Measurements from ENCODE around the gene CNTN4. TPM values are rescaled to one million over a fixed set of nuclear protein-coding genes. Genes with fewer than 3 reads are reported as not detected.
A peak's percentile ranks its signal among the peaks of the same experiment; 100 is the strongest.

Gene CNTN4
- total RNA-seq (2021) (not detected in 3 replicates), Bru-seq, nascent RNA (percentile 1 among the genes with signal in this experiment)
- long read RNA-seq, experiment 1 = 0 reads
- long read RNA-seq, experiment 2 = 0 reads
- long read RNA-seq, experiment 3 = 0 reads

DNA sequence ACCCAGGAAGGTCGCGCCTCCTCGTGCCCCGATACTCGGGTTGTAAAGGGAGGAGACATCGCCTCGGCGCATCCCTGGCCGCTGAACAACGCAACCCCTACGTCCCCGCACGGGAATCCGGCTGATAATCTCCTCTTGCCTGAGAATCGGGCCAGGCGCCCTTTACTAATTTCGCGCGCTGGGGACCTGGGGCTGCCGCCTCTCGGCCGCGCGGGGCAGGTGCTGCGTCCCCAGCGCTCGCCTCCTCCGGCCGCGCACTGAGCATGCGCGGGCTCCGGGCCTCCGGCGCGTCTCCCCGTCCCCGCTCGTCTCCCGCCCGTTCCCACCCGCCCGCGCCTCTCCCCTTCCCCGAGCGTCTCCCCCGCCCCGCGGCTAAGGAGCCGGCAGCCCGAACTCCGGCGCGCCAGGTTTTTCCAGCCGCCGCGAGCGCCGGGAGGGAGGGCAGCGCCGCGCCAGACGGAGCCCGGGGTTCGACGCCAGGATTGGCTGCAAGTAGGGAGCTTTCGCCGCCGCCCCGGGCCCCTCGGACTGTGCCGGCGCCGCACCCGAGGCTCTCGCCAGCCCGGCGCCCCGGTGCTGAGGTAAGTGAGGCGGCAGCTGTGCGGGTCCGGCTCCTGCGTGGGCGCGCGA, at the start of gene CNTN4:
Gene CNTN4, plus strand, starts transcription at position 469 of the 630 bp plus-strand sequence.
- H3K27me3 Mint-ChIP-seq (ENCODE audit: low read depth) = peaks cover 23% of the 10 kb centered on the region
- H3K9me3 Mint-ChIP-seq = peaks cover 77% of the 10 kb centered on the region
- ATAC-seq (no peak), DNase-seq (ENCODE audit: low spot score) (no peak)
- TF ChIP-seq JAZF1 (CRISPR knock-in tag; IDR thresholded peaks at IDR 0.05) (no peak), NFYB (CRISPR knock-in tag; conservative IDR thresholded peaks at IDR 0.05; ENCODE audit: low read depth) (no peak), TEAD1 (CRISPR knock-in tag; IDR thresholded peaks at IDR 0.05) (no peak)
- TF ChIP-seq, protein P1, sequence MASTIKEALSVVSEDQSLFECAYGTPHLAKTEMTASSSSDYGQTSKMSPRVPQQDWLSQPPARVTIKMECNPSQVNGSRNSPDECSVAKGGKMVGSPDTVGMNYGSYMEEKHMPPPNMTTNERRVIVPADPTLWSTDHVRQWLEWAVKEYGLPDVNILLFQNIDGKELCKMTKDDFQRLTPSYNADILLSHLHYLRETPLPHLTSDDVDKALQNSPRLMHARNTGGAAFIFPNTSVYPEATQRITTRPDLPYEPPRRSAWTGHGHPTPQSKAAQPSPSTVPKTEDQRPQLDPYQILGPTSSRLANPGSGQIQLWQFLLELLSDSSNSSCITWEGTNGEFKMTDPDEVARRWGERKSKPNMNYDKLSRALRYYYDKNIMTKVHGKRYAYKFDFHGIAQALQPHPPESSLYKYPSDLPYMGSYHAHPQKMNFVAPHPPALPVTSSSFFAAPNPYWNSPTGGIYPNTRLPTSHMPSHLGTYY (CRISPR knock-in tag; IDR thresholded peaks at IDR 0.05) = no peak
- TF ChIP-seq, protein P2, sequence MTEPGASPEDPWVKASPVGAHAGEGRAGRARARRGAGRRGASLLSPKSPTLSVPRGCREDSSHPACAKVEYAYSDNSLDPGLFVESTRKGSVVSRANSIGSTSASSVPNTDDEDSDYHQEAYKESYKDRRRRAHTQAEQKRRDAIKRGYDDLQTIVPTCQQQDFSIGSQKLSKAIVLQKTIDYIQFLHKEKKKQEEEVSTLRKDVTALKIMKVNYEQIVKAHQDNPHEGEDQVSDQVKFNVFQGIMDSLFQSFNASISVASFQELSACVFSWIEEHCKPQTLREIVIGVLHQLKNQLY (CRISPR knock-in tag; IDR thresholded peaks at IDR 0.05) = no peak
- TF ChIP-seq, protein P3, sequence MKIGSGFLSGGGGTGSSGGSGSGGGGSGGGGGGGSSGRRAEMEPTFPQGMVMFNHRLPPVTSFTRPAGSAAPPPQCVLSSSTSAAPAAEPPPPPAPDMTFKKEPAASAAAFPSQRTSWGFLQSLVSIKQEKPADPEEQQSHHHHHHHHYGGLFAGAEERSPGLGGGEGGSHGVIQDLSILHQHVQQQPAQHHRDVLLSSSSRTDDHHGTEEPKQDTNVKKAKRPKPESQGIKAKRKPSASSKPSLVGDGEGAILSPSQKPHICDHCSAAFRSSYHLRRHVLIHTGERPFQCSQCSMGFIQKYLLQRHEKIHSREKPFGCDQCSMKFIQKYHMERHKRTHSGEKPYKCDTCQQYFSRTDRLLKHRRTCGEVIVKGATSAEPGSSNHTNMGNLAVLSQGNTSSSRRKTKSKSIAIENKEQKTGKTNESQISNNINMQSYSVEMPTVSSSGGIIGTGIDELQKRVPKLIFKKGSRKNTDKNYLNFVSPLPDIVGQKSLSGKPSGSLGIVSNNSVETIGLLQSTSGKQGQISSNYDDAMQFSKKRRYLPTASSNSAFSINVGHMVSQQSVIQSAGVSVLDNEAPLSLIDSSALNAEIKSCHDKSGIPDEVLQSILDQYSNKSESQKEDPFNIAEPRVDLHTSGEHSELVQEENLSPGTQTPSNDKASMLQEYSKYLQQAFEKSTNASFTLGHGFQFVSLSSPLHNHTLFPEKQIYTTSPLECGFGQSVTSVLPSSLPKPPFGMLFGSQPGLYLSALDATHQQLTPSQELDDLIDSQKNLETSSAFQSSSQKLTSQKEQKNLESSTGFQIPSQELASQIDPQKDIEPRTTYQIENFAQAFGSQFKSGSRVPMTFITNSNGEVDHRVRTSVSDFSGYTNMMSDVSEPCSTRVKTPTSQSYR (CRISPR knock-in tag; IDR thresholded peaks at IDR 0.05) = no peak
- TF ChIP-seq, protein P4, sequence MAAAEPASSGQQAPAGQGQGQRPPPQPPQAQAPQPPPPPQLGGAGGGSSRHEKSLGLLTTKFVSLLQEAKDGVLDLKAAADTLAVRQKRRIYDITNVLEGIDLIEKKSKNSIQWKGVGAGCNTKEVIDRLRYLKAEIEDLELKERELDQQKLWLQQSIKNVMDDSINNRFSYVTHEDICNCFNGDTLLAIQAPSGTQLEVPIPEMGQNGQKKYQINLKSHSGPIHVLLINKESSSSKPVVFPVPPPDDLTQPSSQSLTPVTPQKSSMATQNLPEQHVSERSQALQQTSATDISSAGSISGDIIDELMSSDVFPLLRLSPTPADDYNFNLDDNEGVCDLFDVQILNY (CRISPR knock-in tag; IDR thresholded peaks at IDR 0.05) = no peak
- TF ChIP-seq, protein P5, sequence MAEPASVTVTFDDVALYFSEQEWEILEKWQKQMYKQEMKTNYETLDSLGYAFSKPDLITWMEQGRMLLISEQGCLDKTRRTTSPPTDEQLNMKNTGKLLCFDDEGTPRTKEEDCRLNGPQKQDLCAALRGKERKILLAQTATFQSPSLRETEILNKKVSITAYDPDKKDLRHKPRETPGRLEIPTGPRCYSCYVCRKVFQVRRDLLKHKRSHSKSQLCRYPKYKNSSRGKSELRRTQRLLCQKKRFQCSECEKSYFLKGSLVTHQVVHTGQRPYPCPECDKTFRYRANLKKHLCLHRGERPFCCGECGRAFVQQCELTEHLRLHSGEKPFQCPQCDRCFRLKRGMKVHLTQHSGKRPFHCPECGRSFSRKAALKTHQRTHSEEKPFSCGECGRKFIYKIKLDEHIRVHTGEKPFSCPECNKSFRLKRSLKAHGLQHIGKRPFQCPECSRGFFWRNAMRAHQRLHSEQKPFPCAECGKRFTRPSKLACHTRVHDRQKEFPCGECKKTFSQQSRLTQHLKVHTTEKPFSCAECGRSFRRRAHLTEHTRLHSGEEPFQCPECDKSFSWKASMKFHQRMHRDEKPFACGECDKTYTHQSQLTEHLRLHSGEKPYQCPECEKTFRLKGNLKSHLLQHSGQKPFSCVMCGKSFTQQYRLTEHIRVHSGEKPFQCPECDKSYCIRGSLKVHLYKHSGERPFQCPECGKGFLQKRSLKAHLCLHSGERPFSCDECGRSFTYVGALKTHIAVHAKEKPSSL (CRISPR knock-in tag; conservative IDR thresholded peaks at IDR 0.05) = no peak
- H3K4me1 Mint-ChIP-seq = no peaks in the 10 kb centered on the region
- H3K4me3 Mint-ChIP-seq = no peak within 1 kb of the TSS; the same call in 1 of the 2 replicates
- ChIA-PET POLR2A (no interaction called here), CTCF (no interaction called here)
- H3K36me3 Mint-ChIP-seq = peaks cover 61% of the 10 kb centered on the region
- no peak within 1 kb of the TSS for H3K27ac Mint-ChIP-seq

DNA sequence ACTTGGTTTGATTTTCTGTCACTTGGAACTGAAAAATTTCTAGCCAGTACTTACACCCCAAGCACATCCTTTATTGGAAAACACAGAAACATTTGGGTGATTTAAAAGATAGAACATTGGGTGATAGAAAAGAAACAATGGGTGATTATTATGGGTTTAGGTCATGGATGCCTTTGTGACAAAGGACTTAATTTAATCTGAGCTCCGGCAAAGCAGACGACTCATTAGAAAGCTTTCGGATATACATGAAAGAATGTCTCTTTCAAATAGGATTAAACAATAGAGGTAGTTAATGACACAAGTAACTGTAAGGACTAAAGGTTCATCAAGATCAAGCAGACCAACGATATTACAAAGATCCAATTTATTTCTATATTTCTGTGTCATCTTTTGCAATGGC, 37.3 kb upstream of the CNTN4 start:
- H3K36me3 Mint-ChIP-seq = peaks cover 57% of the 10 kb centered on the region
- peaks cover 8% of the 10 kb centered on the region; the same call in 1 of the 2 replicates for H3K27me3 Mint-ChIP-seq (ENCODE audit: low read depth)
- no peak for TF ChIP-seq GTF2I (CRISPR knock-in tag; conservative IDR thresholded peaks at IDR 0.05)
- TF ChIP-seq ATF1 (CRISPR knock-in tag; IDR thresholded peaks at IDR 0.05) = no peak
- TF ChIP-seq, protein P5 (CRISPR knock-in tag; conservative IDR thresholded peaks at IDR 0.05) = no peak
- H3K4me3 Mint-ChIP-seq = no peak overlapping the region
- ATAC-seq (no peak), DNase-seq (ENCODE audit: low spot score) (no peak)
- CTCF ChIA-PET = no interaction called here
- H3K27ac Mint-ChIP-seq = no peak overlapping the region
- POLR2A ChIA-PET = no interaction called here
- H3K4me1 Mint-ChIP-seq = no peaks in the 10 kb centered on the region
- H3K9me3 Mint-ChIP-seq = peaks cover 71% of the 10 kb centered on the region
